ENCODE results near the gene TBCEL.

The TBCEL gene

GRCh38 chr11:121066623-121067022 lies 42.7 kb downstream of the TBCEL start:
- H3K9me3 Mint-ChIP-seq, result peaks cover 4% of the 10 kb centered on the region
- H3K4me1 Mint-ChIP-seq (ENCODE audit: low read depth), result peaks cover 5% of the 10 kb centered on the region
- no peak overlapping the region for H3K27ac Mint-ChIP-seq
- H3K4me3 Mint-ChIP-seq, result no peak overlapping the region
- H3K27me3 Mint-ChIP-seq (ENCODE audit: low read depth), result no peaks in the 10 kb centered on the region
- H3K36me3 Mint-ChIP-seq (ENCODE audit: low read depth), result peaks cover 23% of the 10 kb centered on the region

DNA sequence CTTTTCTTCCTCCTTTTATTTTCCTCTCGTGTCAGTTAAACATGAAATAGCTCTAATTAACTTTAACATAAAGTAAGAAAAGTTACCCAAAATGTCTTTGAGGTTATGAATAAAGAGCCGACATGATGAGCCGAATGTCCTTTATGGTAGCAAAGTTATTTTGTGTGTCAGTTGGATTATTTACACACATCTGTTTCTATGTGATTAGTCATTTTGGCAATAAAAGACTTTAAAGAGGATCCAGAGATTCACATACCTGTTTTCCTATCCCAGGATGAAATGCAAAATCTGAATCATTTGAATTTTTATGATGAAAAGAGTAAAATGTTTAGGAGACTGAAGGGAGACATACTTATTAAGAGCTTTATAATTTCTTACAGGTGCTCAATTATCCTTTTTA lies 43.1 kb downstream of the TBCEL start:
- Mint-ChIP-seq H3K4me1 (ENCODE audit: low read depth) (peaks cover 5% of the 10 kb centered on the region), H3K36me3 (ENCODE audit: low read depth) (peaks cover 23% of the 10 kb centered on the region), H3K27ac (no peak overlapping the region), H3K9me3 (peaks cover 4% of the 10 kb centered on the region), H3K27me3 (ENCODE audit: low read depth) (no peaks in the 10 kb centered on the region), H3K4me3 (no peak overlapping the region)

DNA sequence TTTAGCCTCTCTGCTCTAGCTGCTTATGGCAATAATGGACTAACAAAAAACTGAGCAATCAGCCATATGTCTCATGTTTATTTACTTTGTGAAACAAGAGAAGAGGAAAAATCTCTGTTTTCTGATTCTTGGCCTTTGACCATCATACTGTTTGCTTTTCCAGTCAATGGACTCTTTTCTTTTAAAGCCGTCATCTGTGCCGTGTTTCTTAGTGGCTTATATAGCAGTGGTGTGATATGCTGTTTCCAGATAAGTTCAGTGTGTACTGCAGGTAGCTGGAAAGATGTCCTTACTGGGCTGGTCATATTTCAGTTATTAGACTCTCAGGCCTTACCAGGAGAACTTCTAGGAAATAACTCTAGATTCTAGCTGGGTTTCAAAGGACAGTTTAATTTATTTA lies 43.6 kb downstream of the TBCEL start:
- Mint-ChIP-seq H3K4me1 (ENCODE audit: low read depth) (peaks cover 5% of the 10 kb centered on the region), H3K9me3 (peaks cover 4% of the 10 kb centered on the region), H3K27me3 (ENCODE audit: low read depth) (no peaks in the 10 kb centered on the region), H3K27ac (no peak overlapping the region), H3K4me3 (no peak overlapping the region), H3K36me3 (ENCODE audit: low read depth) (peaks cover 23% of the 10 kb centered on the region)

- H3K4me1 Mint-ChIP-seq (ENCODE audit: low read depth), result peaks cover 5% of the 10 kb centered on the region
Observed at GRCh38 chr11:121067962-121068647, 44.2 kb downstream of the TBCEL start.

GRCh38 chr11:121068787-121069186 lies 44.9 kb downstream of the TBCEL start:
- Mint-ChIP-seq H3K9me3 (peaks cover 4% of the 10 kb centered on the region), H3K27ac (no peak overlapping the region), H3K36me3 (ENCODE audit: low read depth) (peaks cover 16% of the 10 kb centered on the region), H3K4me1 (ENCODE audit: low read depth) (peaks cover 5% of the 10 kb centered on the region), H3K27me3 (ENCODE audit: low read depth) (no peaks in the 10 kb centered on the region), H3K4me3 (no peak overlapping the region)

More at GRCh38 chr11:121067962-121068647, 44.2 kb downstream of the TBCEL start:
- H3K4me3 Mint-ChIP-seq, result no peak overlapping the region
- H3K27me3 Mint-ChIP-seq (ENCODE audit: low read depth), result no peaks in the 10 kb centered on the region
- peaks cover 4% of the 10 kb centered on the region for H3K9me3 Mint-ChIP-seq
- peak overlapping the region; percentile 17 for H3K27ac Mint-ChIP-seq
- peaks cover 21% of the 10 kb centered on the region for H3K36me3 Mint-ChIP-seq (ENCODE audit: low read depth)

DNA sequence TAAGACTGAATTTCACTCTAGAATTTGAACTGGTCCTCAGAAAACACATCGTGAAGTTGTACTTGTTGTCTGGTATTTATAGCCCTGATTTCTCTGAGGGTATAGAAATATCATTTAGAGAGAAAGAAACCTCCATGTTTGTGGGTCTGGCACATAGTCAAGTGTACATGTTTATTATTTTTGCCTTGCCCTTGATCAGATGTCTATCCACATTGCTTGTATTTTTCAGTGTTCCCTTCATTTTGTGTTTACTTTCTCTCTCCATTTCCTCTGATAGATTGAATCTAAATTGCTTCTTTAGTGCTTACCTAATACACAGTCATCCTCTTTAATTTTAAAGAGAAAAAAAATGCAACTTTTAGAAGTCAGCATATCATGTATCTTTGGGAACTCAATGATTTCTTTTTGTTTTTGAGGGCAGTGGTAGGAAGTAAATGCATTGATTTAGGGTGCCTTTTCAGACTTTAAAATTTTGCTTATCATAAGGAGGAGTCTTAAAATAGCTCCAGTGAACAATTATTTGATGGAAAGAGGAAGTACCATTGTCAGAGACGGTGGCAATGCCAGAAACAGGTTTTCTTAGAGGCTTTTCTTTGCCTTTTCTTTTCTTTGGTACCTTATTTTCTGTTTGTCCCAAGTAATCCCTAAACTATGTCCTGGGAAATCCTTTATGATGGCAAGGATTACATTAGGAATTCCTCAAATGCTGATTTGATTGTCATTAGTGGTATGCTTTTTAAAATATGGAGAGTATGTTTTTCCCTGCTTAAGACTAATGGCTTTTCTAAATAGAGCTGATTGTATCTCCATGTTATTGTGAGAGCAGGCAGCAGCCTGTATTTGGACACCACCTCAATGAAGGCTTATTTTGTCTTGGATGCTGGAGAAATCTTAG lies 47.3 kb downstream of the TBCEL start:
- Mint-ChIP-seq H3K4me1 (ENCODE audit: low read depth) (peaks cover 5% of the 10 kb centered on the region), H3K36me3 (ENCODE audit: low read depth) (peaks cover 16% of the 10 kb centered on the region)

GRCh38 chr11:121071846-121072450 lies 48.0 kb downstream of the TBCEL start:
- no peaks in the 10 kb centered on the region for H3K27me3 Mint-ChIP-seq (ENCODE audit: low read depth)
- peaks cover 4% of the 10 kb centered on the region for H3K9me3 Mint-ChIP-seq
- H3K27ac Mint-ChIP-seq, result no peak overlapping the region
- peaks cover 15% of the 10 kb centered on the region for H3K36me3 Mint-ChIP-seq (ENCODE audit: low read depth)
- H3K4me3 Mint-ChIP-seq, result no peak overlapping the region
- H3K4me1 Mint-ChIP-seq (ENCODE audit: low read depth), result peaks cover 5% of the 10 kb centered on the region

More for the DNA sequence above, 47.3 kb downstream of the TBCEL start:
- H3K9me3 Mint-ChIP-seq, result peaks cover 4% of the 10 kb centered on the region
- no peak overlapping the region for H3K27ac Mint-ChIP-seq
- H3K27me3 Mint-ChIP-seq (ENCODE audit: low read depth), result no peaks in the 10 kb centered on the region
- no peak overlapping the region for H3K4me3 Mint-ChIP-seq

GRCh38 chr11:121081321-121081720 lies 57.4 kb downstream of the TBCEL start:
- no peaks in the 10 kb centered on the region for H3K9me3 Mint-ChIP-seq
- no peak overlapping the region for H3K27ac Mint-ChIP-seq
- H3K4me1 Mint-ChIP-seq (ENCODE audit: low read depth), result peaks cover 2% of the 10 kb centered on the region
- no peaks in the 10 kb centered on the region for H3K27me3 Mint-ChIP-seq (ENCODE audit: low read depth)
- H3K4me3 Mint-ChIP-seq, result no peak overlapping the region
- no peaks in the 10 kb centered on the region for H3K36me3 Mint-ChIP-seq (ENCODE audit: low read depth)

GRCh38 chr11:121082219-121082618 lies 58.3 kb downstream of the TBCEL start:
- peaks cover 2% of the 10 kb centered on the region for H3K4me1 Mint-ChIP-seq (ENCODE audit: low read depth)
- no peaks in the 10 kb centered on the region for H3K36me3 Mint-ChIP-seq (ENCODE audit: low read depth)
- H3K4me3 Mint-ChIP-seq, result no peak overlapping the region
- no peak overlapping the region for H3K27ac Mint-ChIP-seq
- H3K9me3 Mint-ChIP-seq, result no peaks in the 10 kb centered on the region
- H3K27me3 Mint-ChIP-seq (ENCODE audit: low read depth), result no peaks in the 10 kb centered on the region

DNA sequence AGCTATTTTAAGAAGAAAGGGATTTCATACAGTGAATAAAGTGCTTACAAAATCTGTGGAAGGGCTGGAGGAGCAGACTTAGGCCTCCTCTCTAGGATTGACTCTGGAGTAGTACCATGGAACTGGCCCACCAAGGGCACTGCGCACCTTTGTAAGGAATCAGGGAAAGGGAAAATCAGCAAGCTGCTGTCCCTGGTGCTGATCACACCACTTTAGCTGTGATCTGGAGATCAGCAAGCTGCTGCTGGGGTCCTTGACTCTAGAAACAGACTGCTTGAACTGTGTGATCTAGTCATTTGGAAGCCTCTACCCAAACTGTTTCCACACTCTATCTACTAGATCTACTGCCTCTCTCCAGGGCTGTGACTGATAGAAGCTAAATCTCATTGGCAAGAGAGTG lies 58.8 kb downstream of the TBCEL start:
- Mint-ChIP-seq H3K27me3 (ENCODE audit: low read depth) (no peaks in the 10 kb centered on the region), H3K9me3 (no peaks in the 10 kb centered on the region), H3K36me3 (ENCODE audit: low read depth) (peaks cover 4% of the 10 kb centered on the region), H3K27ac (no peak overlapping the region), H3K4me1 (ENCODE audit: low read depth) (peaks cover 2% of the 10 kb centered on the region), H3K4me3 (no peak overlapping the region)

DNA sequence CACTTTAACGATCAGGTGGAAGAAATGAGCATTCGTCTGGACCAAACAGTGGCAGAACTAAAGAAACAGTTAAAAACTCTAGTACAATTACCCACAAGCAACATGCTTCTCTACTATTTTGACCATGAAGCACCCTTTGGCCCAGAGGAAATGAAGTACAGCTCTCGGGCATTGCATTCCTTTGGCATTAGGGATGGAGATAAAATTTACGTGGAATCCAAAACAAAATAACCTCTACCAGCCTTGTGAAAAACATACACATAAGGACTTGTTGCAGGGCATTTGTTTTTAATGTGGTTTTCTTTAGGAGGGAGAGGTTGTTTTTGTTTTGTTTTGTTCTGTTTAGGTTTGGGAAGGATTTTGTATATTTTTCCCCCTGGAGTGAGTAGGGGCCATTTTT lies 63.0 kb downstream of the TBCEL start:
- Mint-ChIP-seq H3K27ac (no peak overlapping the region), H3K4me3 (no peak overlapping the region), H3K36me3 (ENCODE audit: low read depth) (peaks cover 8% of the 10 kb centered on the region)

GRCh38 chr11:121089566-121089965 lies 65.7 kb downstream of the TBCEL start:
- H3K36me3 Mint-ChIP-seq (ENCODE audit: low read depth), result peaks cover 8% of the 10 kb centered on the region
- H3K27me3 Mint-ChIP-seq (ENCODE audit: low read depth), result no peaks in the 10 kb centered on the region
- H3K4me3 Mint-ChIP-seq, result no peak overlapping the region
- H3K27ac Mint-ChIP-seq, result no peak overlapping the region
- H3K9me3 Mint-ChIP-seq, result no peaks in the 10 kb centered on the region
- H3K4me1 Mint-ChIP-seq (ENCODE audit: low read depth), result peaks cover 9% of the 10 kb centered on the region

More for the DNA sequence above, 63.0 kb downstream of the TBCEL start:
- no peaks in the 10 kb centered on the region for H3K27me3 Mint-ChIP-seq (ENCODE audit: low read depth)
- no peaks in the 10 kb centered on the region for H3K9me3 Mint-ChIP-seq
- peaks cover 7% of the 10 kb centered on the region for H3K4me1 Mint-ChIP-seq (ENCODE audit: low read depth)

DNA sequence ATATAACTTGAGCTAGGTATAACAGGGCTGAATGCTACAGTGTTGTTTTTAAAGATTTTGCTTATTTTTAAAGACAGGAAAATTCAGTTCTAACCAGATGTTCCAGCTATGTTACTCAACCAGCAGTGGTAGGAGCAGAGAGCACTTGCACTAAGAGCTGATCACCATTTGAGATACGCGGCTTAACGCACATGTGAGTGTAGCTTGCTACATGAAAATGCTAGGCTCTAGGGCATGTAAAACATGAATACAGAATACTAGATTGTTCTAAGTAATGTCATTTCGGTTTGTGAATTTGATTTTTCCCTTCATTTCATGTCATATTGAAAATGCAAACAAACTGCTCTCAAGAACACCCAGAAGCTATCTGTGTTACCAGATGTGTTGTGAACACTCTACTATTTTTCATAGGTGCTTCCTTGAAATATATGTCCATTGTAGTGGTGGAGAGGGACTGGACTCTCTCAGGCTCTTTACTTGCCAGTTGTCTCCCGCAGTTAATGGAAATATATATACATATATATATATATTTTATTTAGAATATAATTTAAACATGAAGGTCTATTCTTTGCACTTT lies 66.3 kb downstream of the TBCEL start:
- peaks cover 9% of the 10 kb centered on the region for H3K4me1 Mint-ChIP-seq (ENCODE audit: low read depth)
- H3K9me3 Mint-ChIP-seq, result no peaks in the 10 kb centered on the region
- no peaks in the 10 kb centered on the region for H3K27me3 Mint-ChIP-seq (ENCODE audit: low read depth)
- no peak overlapping the region for H3K27ac Mint-ChIP-seq
- peaks cover 8% of the 10 kb centered on the region for H3K36me3 Mint-ChIP-seq (ENCODE audit: low read depth)
- no peak overlapping the region for H3K4me3 Mint-ChIP-seq

DNA sequence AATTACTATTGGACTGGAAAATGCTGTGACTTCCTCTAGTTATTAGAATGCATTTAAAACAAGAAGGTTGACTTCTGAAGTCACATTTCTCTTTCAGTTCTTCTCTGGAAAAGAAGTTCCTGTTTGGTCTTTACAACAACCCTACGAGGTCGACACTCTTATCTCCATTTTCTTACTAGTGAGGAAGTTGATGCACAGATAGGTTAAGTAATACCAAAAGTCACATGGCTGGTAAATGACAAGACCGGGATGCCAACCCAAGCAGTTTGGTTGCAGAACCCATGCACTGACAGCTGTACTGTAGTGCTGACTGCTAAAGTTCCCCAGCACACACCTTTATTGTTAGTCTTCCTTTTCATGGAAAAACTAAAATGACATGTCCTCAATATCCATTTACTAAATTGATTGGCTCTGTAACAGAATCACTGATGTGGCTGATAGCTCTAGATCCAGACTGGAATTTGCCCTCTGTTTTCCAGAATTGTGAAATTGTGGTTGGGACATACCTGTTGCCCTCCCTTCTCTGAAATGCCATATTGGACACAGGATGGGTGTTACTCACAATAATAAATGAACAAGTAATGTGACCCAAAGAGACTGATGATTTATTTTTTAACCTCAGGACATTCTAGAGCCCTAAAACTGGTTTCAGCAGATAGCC lies 67.7 kb downstream of the TBCEL start:
- no peaks in the 10 kb centered on the region for H3K27me3 Mint-ChIP-seq (ENCODE audit: low read depth)
- peaks cover 9% of the 10 kb centered on the region for H3K4me1 Mint-ChIP-seq (ENCODE audit: low read depth)
- H3K36me3 Mint-ChIP-seq (ENCODE audit: low read depth), result peaks cover 8% of the 10 kb centered on the region
- H3K9me3 Mint-ChIP-seq, result no peaks in the 10 kb centered on the region
- H3K4me3 Mint-ChIP-seq, result no peak overlapping the region
- no peak overlapping the region for H3K27ac Mint-ChIP-seq

All from T-helper 1 cell treated with Interleukin-12 subunit alpha and Interleukin-12 subunit beta and Interleukin-4 antibody, amounts not matched to agents 30 μg/mL and 1 μg/mL, for 36 hours (primary cell).